GM18505 (cell line): ENCODE data around the gene CMTR2.

ENCODE experiments used
- ATAC-seq: cut with Tn5 transposase; IDR thresholded peaks from one replicate; pipeline ENCODE4 v1.9.1; 2021; ENCODE audit not compliant: unreplicated experiment
- POLR2A ChIP-seq: IDR thresholded peaks from 4 replicates; pipeline ENCODE4 v1.6.1; 2011; ENCODE audit warnings: borderline replicate concordance; ENCODE audit not compliant: insufficient read depth, insufficient read length; ENCODE audit errors: extremely low read depth

The CMTR2 gene

DNA sequence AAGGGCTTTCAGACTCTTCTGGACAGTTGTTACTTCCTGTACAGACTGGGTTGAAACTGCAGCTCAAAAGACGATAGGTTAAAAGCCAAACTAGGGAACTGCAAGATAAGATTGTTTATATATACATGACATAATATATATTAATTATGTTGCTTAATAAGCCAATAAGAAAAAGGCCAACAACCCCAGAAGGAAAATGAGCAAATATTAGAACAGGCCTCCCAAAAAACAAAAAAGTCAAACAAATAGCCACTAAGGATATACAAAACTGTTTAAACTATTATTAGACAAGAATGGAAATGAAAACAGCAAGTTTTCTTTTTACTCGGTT is 495 bp upstream of the CMTR2 start:
- no peak for ATAC-seq
- TF ChIP-seq POLR2A, result no peak

DNA sequence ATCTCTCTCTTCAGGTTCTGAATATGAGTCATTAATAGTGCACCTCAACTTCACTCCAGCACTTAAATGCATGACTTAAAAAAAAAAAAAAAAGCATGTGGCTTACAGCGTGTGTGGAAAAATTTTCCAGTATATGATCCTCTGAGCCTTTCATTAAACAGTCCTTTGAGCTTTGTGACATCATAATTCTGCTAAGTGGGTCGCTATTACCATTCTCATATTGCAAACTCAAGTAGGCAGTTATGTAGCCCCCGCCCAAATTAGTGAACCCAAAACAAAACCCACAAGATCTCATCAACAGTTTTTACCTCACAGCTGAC is 672 bp downstream of the CMTR2 start:
- TF ChIP-seq POLR2A, result no peak
- no peak for ATAC-seq

GRCh38 chr16:71287911-71288310 is 1.3 kb downstream of the CMTR2 start:
- TF ChIP-seq POLR2A, result no peak
- no peak for ATAC-seq

DNA sequence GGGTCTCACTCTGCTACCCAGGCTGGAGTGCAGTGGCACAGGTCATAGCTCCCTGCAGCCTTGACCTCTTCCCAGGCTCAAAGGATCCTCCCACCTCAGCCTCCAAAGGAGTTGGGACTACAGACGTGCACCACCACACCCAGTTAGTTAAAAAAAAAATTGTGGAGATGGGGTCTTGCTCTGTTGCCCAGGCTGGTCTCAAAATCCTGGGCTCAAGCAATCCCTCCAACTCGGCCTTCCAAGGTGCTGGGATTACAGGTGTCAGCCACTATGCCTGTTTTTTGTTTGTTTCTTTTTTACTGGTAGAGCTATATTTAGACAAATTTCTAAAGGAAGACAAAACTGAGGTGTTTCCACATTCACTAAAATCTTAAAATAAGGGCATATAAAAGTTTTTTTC is 1.7 kb downstream of the CMTR2 start:
- TF ChIP-seq POLR2A, result no peak
- ATAC-seq, result no peak

DNA sequence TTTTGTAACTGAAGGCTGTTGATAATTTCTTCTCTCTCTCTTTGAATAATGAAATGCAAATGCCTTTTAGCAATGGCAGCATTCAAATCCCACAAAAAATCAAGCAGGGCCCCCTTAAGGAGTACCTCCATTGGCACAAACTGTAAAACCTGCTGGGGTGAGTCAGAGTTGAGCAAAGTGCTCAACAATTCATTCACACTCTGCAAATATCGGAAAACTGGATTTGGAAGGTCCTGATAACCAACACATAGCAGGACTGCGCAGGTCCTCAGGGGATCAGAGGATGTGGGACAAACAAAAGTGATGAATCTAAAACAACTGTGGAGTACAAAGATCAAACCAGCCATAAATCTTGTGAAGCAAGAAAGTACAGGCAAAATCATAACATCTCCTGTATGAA is 5.6 kb downstream of the CMTR2 start:
- TF ChIP-seq POLR2A, result no peak
- ATAC-seq, result no peak

DNA sequence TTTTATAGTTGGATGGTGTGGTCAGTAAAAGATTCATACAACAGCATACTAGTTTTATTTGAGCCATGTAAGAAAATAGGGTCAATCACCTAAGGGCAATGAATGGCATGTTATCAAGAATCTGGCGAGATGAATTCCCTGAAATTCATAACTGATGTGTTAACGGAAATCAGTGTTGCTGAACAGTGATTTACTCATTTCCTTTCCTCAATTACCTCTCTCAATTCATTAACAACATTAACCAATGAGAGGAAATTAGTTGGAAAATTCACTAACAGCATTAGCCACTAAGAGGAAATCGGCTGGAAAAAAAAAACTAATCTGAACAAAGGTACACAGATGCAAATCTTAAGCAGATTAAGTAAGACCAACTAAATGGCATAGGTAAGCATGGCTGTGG is 6.3 kb downstream of the CMTR2 start:
- TF ChIP-seq POLR2A, result no peak
- ATAC-seq, result no peak

DNA sequence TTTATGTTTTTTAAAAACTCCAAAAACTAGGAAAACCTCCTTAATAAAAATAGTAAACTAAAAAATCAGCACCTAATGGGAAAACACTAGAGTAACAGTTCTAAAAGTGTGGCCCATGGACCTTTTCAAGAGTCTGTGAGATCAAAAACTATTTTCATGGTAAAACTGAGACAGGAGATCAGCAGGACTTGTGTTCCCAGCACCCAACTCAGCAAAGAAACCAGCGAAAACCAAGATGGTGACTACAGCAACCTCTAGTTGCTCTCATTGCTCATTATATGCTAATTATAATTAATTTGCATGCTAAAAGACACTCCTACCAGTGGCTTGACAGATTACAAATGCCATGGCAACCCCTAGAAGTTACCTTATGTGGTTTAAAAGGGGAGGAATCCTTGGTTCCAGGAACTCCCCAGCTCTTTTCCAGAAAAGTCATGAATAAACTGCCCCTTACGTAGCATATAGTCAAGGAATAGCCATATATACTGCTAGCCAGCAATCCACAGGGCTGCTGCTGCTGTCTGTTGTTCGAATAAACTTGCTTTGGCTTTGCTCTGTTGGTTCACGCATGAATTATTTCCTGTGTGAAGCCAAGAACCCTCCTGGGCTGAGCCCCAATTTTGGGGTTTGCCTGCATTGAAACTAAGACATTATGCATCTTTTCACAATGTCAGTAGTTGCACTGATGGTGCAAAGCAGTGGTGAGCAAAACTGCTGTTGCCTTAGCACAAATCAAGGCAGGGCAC is 12.4 kb downstream of the CMTR2 start:
- no peak for ATAC-seq
- TF ChIP-seq POLR2A, result no peak

- TF ChIP-seq POLR2A, result no peak
- ATAC-seq, result no peak
Observed at GRCh38 chr16:71273384-71273783, 15.8 kb downstream of the CMTR2 start.

DNA sequence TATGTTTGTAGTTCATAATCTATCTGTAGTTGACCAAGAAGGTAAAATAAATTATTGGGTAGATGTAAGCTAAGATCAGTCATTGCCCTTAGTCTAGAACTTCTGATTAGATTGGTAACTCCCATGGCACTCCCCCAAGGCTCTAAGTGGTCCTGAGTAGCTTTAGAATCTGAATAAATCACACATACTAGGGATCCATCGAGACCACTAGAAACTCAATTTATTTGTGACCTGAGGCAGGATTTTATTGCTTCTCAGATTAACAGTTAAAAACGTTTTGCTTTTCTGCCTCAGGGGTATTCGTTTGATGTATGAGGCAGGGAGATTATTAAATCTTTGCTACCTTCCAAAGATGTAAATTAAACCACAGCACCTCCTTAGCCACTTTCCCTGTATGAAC is 24.9 kb downstream of the CMTR2 start:
- no peak for ATAC-seq
- TF ChIP-seq POLR2A, result no peak

GRCh38 chr16:71263582-71263981 is 25.6 kb downstream of the CMTR2 start:
- no peak for ATAC-seq
- TF ChIP-seq POLR2A, result no peak

DNA sequence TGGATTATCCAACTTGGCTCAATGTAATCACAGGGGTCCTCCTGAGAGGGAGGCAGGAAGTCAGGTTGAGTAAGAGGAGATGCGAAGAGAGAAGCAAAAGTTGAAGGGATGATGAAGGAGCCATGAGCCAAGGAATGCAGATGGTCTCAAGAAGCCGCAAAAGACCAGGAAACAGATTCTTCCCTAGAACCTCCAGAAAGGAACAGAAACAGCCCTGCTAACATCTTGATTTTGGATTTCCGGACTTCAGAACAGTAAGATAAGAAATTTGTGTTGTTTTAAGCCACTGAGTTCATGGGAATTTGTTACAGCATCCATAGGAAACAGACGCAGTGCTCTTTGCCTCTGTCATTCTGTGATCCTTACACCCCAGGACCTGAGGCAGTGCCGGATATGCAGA is 26.8 kb downstream of the CMTR2 start:
- ATAC-seq, result no peak
- TF ChIP-seq POLR2A, result no peak

DNA sequence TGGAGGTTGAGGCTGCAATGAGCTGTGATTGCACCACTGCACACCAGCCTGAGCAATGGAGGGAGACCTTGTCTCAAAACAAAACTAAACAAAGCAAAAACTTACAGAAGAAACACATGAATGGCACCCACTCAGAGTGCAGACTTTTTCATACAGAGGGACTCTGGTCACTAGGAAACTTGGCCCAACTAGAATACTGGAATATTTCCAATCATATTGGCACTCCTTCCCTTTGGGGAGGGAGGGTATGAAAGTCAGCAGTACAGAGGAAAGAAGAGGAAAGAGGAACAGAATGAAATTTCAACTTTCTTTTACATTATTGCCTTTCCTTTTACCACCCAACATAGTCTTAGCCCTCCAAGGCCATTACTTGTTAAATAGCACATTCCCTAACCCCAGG is 28.2 kb downstream of the CMTR2 start:
- ATAC-seq, result no peak
- no peak for TF ChIP-seq POLR2A

DNA sequence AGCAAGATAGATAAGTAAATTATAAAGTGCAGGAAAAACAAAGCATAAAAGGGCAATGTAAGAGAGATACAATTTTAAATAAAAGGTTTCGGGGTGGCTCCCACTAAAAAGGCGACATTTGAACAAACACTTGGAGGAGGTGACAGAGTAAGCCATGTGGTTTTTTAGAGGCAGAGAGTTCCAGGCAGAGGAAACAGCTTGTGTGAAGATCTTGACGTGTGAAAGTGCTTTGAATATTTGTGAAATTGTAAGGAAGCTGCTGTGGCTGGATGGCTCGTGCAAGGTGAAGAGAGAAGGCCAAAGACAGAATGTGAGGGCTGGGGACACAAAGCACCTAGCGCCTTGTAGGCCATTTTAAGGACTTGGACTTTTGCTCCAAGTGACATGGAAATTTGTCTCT is 30.1 kb downstream of the CMTR2 start:
- no peak for TF ChIP-seq POLR2A
- no peak for ATAC-seq

- no peak for ATAC-seq
- TF ChIP-seq POLR2A, result no peak
Observed at GRCh38 chr16:71258372-71258771, 30.8 kb downstream of the CMTR2 start.

GRCh38 chr16:71257768-71258167 is 31.4 kb downstream of the CMTR2 start:
- TF ChIP-seq POLR2A, result no peak
- no peak for ATAC-seq
